ENCODE results near the gene MVK.

MVK gene

DNA sequence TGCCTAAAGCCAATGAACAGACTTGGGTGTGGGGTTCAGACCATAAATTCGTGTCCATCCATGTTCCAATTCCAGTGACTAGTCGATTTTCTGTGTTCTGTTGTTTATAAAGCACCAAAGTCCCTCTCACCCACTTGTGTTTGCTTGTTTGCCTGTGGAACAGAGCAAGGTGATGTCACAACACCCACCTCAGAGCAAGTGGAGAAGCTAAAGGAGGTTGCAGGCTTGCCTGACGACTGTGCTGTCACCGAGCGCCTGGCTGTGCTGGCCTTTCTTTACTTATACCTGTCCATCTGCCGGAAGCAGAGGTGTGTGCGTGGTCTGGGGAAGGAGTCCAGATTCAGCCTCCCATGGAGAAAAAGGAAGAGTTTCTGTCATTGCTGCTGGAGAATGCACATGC, 6.0 kb downstream of the MVK start:
- H3K79me2 ChIP-seq (ENCODE audit: insufficient read depth, low read length) = peaks cover 7% of the 10 kb centered on the region
- H4K20me1 ChIP-seq (ENCODE audit: low read depth, low read length) = no peaks in the 10 kb centered on the region
- H3K36me3 ChIP-seq (ENCODE audit: low read length) = peaks cover 11% of the 10 kb centered on the region; the same call in 1 of the 2 replicates
- H3K27me3 ChIP-seq (ENCODE audit: low read length) = no peaks in the 10 kb centered on the region
- H3F3A ChIP-seq (ENCODE audit: insufficient read depth) = no peaks in the 10 kb centered on the region
- no peaks in the 10 kb centered on the region for H3K9me3 ChIP-seq (ENCODE audit: insufficient read depth, low read length)
- H2AFZ ChIP-seq (ENCODE audit: low read depth, low read length, severe bottlenecking) = no peak overlapping the region
- H3K9ac ChIP-seq (ENCODE audit: low read length) = no peak overlapping the region
- H3K9me2 ChIP-seq (replicated peaks; ENCODE audit: insufficient read depth, low read length) = no peaks in the 10 kb centered on the region
- H3K27ac ChIP-seq (ENCODE audit: low read depth, low read length) = no peak overlapping the region
- H3K4me3 ChIP-seq (ENCODE audit: insufficient read depth, low read length, poor library complexity, severe bottlenecking) = no peak overlapping the region
- H3K4me2 ChIP-seq (ENCODE audit: low read depth, low read length, poor library complexity, severe bottlenecking) = no peak overlapping the region
- no peak for TF ChIP-seq EZH2phosphoT487 (conservative IDR thresholded peaks at IDR 0.05; ENCODE audit: low read length)
- TF ChIP-seq, protein P1, sequence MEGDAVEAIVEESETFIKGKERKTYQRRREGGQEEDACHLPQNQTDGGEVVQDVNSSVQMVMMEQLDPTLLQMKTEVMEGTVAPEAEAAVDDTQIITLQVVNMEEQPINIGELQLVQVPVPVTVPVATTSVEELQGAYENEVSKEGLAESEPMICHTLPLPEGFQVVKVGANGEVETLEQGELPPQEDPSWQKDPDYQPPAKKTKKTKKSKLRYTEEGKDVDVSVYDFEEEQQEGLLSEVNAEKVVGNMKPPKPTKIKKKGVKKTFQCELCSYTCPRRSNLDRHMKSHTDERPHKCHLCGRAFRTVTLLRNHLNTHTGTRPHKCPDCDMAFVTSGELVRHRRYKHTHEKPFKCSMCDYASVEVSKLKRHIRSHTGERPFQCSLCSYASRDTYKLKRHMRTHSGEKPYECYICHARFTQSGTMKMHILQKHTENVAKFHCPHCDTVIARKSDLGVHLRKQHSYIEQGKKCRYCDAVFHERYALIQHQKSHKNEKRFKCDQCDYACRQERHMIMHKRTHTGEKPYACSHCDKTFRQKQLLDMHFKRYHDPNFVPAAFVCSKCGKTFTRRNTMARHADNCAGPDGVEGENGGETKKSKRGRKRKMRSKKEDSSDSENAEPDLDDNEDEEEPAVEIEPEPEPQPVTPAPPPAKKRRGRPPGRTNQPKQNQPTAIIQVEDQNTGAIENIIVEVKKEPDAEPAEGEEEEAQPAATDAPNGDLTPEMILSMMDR (IDR thresholded peaks at IDR 0.05; ENCODE audit: insufficient read depth, low read length, poor library complexity, severe bottlenecking) = no peak

DNA sequence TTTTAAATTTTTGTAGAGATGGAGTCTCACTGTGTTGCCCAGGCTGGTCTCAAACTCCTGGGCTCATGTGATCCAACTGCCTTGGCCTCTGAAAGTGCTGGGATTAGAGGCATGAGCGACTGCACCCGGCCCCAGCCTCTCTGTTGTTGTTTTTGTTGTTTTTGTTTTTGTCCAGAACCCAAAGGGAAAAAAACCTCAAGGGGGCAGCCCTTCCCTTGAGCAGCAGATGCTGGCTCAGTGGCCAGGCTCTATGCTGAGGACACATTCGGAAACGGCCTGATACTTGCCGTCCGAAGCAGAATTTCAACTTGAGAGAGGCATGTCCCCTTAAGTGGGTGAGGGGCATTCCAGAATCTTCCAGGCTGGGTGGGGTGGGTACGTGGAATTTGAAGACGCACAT, 6.7 kb downstream of the MVK start:
- Histone ChIP-seq H3K27ac (ENCODE audit: low read depth, low read length) (no peak overlapping the region), H4K20me1 (ENCODE audit: low read depth, low read length) (no peaks in the 10 kb centered on the region), H3K27me3 (ENCODE audit: low read length) (no peaks in the 10 kb centered on the region), H3K36me3 (ENCODE audit: low read length) (peaks cover 8% of the 10 kb centered on the region; the same call in 1 of the 2 replicates), H3K79me2 (ENCODE audit: insufficient read depth, low read length) (0 out of 2 replicates have a peak, but pooled peaks cover 1% of the 10 kb centered on the region), H3K4me2 (ENCODE audit: low read depth, low read length, poor library complexity, severe bottlenecking) (no peak overlapping the region), H2AFZ (ENCODE audit: low read depth, low read length, severe bottlenecking) (no peak overlapping the region), H3F3A (ENCODE audit: insufficient read depth) (no peaks in the 10 kb centered on the region), H3K9ac (ENCODE audit: low read length) (no peak overlapping the region), H3K4me3 (ENCODE audit: insufficient read depth, low read length, poor library complexity, severe bottlenecking) (no peak overlapping the region), H3K9me2 (replicated peaks; ENCODE audit: insufficient read depth, low read length) (no peaks in the 10 kb centered on the region), H3K9me3 (ENCODE audit: insufficient read depth, low read length) (no peaks in the 10 kb centered on the region)
- TF ChIP-seq, protein P1 (IDR thresholded peaks at IDR 0.05; ENCODE audit: insufficient read depth, low read length, poor library complexity, severe bottlenecking) = no peak
- TF ChIP-seq EZH2phosphoT487 (conservative IDR thresholded peaks at IDR 0.05; ENCODE audit: low read length) = no peak

DNA sequence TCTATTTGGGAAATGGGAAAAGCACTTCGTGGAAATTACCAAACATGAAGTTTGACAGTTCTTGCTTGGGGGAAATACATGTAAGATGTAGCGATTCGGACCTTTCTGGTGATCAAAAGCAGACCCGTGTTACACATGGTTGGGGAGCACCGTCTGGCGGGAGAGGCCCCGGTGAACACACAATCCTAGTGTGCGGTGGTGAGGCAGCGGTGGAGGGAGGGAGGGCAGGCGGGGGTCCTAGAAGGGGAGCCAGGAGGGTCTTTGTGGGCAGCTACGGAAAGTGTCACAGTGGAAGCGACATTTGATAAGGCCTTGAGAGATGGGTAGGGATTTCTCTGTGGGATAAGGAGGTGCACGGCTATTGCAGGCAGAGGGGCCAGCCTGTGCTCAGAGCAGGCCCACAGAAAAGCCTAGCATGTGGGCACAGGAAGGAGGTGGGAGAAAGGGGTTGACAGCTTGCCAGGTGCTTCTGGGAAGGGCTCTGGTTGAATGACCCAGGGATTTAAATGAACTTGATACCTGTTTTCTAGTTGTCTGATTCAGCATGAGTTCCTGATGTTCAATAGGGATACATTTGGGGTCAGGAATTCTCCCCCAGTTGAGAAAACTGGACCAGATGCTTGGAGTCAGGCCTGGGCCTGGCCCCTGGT, 7.2 kb downstream of the MVK start:
- H3K27me3 ChIP-seq (ENCODE audit: low read length) = no peaks in the 10 kb centered on the region
- no peak overlapping the region for H2AFZ ChIP-seq (ENCODE audit: low read depth, low read length, severe bottlenecking)
- H3K36me3 ChIP-seq (ENCODE audit: low read length) = peaks cover 6% of the 10 kb centered on the region; the same call in 1 of the 2 replicates
- no peak overlapping the region for H3K4me3 ChIP-seq (ENCODE audit: insufficient read depth, low read length, poor library complexity, severe bottlenecking)
- no peaks in the 10 kb centered on the region for H4K20me1 ChIP-seq (ENCODE audit: low read depth, low read length)
- no peaks in the 10 kb centered on the region for H3K9me2 ChIP-seq (replicated peaks; ENCODE audit: insufficient read depth, low read length)
- no peaks in the 10 kb centered on the region for H3F3A ChIP-seq (ENCODE audit: insufficient read depth)
- no peaks in the 10 kb centered on the region for H3K9me3 ChIP-seq (ENCODE audit: insufficient read depth, low read length)
- H3K79me2 ChIP-seq (ENCODE audit: insufficient read depth, low read length) = no peaks in the 10 kb centered on the region
- TF ChIP-seq, protein P1 (IDR thresholded peaks at IDR 0.05; ENCODE audit: insufficient read depth, low read length, poor library complexity, severe bottlenecking) = no peak
- TF ChIP-seq EZH2phosphoT487 (conservative IDR thresholded peaks at IDR 0.05; ENCODE audit: low read length) = no peak
- no peak overlapping the region for H3K27ac ChIP-seq (ENCODE audit: low read depth, low read length)
- no peak overlapping the region for H3K4me2 ChIP-seq (ENCODE audit: low read depth, low read length, poor library complexity, severe bottlenecking)
- H3K9ac ChIP-seq (ENCODE audit: low read length) = no peak overlapping the region
